Esophagus muscularis mucosa (tissue), 3 donors: Measurements from ENCODE around the gene DPPA5.

Experiments used
- POLR2A ChIP-seq: fragments of 450-650 bp; IDR thresholded peaks from one replicate; pipeline ENCODE4 v1.6.1; 2017; ENCODE audit warnings: antibody characterized with exemption, moderate library complexity, mild to moderate bottlenecking, low read depth
- POLR2AphosphoS5 ChIP-seq, 2 donors: sonication (generic); formaldehyde crosslinking; IDR thresholded peaks; one replicate each; pipeline ENCODE4 v1.6.1; 2017; ENCODE audit warnings: antibody characterized with exemption in 2 of 2
- TF ChIP-seq, protein P1 (sequence below), 3 experiments: fragments of 200-600 bp in 2 of 3; fragments of 450-650 bp in 1 of 3; sonication (generic) in 2 of 3; IDR thresholded peaks; one replicate each; pipeline ENCODE4 v1.5.1; 2017 to 2019; ENCODE audit warnings: antibody characterized with exemption in 3 of 3, mild to moderate bottlenecking in 2 of 3, moderate library complexity in 1 of 3

DNA sequence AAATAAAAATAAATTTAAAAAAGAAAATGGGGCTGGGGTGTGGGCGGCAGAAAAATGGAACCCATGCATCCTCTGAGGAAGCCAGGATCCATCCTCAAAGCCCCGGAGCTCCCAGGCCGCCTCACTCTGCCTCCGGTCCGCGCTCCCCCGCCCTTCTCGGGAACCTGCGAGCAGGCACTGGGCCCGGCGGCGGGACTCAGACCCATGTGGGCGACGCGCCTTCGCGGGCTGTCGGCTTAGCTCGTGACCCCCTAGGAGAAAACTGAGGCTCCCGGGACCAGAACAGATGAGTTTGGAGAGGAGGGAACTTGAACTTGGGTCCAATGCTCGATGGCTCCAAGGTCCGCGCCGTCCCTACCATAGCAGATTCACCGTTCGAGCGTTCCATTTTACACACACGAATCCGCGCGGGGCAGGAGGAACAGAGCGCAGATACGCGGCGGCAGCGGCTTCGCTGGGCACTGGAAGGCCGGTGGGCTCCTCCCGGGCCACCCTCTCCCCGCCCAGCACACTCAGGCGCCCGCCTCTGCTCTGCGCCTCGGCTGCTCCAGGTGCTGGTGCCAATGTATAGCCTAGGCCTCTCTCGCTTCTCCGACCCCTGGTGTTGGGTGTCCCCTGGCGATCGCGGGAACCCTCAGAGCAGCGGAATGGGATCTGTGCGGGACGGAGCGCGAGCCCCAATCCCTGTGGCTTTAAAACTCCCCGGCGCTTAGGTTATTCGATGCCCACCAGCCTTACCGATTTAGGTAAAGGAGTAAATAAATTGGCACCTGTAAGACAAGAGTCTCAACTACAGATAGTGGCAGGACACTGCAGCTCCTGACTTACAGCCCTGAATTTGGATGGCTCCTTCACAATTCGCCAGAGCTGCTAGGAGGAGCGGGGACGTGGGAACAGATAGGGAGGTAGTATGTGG is 39.2 kb downstream of the DPPA5 start:
- TF ChIP-seq, protein P1, sequence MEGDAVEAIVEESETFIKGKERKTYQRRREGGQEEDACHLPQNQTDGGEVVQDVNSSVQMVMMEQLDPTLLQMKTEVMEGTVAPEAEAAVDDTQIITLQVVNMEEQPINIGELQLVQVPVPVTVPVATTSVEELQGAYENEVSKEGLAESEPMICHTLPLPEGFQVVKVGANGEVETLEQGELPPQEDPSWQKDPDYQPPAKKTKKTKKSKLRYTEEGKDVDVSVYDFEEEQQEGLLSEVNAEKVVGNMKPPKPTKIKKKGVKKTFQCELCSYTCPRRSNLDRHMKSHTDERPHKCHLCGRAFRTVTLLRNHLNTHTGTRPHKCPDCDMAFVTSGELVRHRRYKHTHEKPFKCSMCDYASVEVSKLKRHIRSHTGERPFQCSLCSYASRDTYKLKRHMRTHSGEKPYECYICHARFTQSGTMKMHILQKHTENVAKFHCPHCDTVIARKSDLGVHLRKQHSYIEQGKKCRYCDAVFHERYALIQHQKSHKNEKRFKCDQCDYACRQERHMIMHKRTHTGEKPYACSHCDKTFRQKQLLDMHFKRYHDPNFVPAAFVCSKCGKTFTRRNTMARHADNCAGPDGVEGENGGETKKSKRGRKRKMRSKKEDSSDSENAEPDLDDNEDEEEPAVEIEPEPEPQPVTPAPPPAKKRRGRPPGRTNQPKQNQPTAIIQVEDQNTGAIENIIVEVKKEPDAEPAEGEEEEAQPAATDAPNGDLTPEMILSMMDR (IDR thresholded peaks at IDR 0.05): no peak
- TF ChIP-seq POLR2AphosphoS5 (IDR thresholded peaks at IDR 0.05) (no peak), POLR2A (no peak)
